GM18526 (cell line): ENCODE results near the gene USH1G.

ENCODE experiments used
- POLR2A ChIP-seq: IDR thresholded peaks from 3 replicates; pipeline ENCODE4 v1.6.1; 2011; ENCODE audit not compliant: insufficient read length; ENCODE audit errors: extremely low read depth

USH1G gene

DNA sequence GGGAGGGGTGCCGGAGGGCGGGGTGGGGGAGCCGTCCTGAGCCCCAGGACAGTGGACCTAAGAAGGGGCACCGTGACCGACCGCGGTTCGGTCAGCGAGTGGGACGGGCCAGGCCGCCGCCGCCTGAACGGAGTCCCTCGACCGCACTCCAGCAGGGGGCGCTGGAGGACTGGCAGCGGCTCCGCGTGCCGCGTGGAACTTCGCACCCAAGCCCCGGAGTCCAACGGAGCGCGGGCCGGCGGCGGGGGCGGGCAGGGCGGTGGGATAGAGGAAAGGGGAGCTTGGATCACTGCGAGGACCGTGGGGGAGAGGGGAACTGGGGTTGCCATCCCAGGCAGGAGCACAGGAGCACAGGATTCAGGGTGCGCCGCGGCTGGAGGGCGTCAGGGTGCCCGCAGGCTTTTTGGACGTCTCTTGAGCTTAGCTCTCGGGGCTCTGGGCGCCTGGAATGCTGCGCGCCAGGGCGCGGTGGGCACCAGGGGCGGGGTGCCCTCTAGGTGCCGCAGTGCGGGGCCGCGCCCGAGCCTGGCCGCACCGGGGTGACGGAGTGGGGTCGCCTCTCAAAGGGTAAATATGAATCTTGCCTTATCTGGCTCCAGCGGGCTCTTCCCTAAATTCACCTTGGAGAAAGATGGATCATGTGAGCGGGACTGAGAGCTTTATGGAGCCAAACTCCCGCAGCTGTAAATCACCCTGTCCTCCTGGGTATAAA, 639 bp upstream of the USH1G start:
- TF ChIP-seq POLR2A, result no peak

DNA sequence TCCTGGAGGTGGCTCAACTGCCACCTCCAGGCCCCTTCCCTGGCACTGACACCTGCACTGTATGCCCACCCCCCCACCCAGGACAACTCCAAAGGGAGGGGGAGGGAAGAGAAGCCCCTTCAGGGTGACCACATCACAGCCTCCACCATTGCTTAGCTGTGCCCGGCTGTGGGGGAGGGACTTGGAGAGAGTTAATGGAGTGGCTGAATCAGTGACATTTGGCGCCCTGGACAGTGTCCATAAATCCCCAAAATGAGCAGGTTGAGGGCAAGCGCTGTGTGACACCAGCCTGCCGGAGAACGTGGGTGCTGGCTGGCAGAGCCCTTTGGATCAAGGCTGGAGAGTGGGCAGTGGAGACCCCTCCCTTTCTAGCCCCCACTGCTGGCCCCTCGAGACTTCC, 883 bp downstream of the USH1G start:
- no peak for TF ChIP-seq POLR2A

- TF ChIP-seq POLR2A, result no peak
Measured at GRCh38 chr17:74921769-74922168, 1.3 kb downstream of the USH1G start.

DNA sequence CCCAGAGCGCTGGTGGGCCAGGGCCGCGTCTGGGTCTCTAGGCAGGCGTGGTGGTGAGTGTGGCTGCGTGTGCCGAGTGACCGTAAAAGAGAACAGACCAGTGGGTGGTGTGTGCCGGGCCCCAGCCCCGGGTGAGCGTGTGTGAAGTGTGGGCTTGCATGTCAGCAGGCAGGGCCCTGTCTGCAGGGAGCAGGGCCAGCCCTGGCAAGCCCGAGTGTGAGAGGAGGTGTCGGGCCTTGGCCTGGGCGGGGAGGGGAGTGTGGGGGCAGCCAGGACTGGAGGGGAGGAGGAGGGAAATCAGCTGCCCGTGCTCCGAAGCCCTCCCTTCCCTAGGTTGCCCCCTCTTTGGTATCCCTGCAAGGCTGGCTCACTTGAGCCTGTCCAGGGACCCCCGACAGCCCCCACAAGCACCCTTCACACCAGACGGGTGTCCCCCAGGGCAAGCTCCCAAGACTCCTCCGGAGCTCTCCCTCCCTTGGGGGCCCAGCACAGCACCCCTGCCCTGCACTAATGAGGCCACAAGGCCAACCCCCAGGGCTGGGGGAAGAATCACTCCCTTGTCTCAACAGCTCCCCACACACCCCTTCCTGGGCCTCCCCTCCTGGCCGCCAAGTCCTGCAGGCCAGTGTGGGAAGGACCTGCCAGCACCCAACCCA, 1.9 kb downstream of the USH1G start:
- TF ChIP-seq POLR2A, result no peak

GRCh38 chr17:74920642-74921025, 2.4 kb downstream of the USH1G start:
- TF ChIP-seq POLR2A, result no peak

GRCh38 chr17:74920306-74920620, 2.8 kb downstream of the USH1G start:
- no peak for TF ChIP-seq POLR2A

GRCh38 chr17:74919440-74920305, 3.4 kb downstream of the USH1G start:
- TF ChIP-seq POLR2A, result no peak

GRCh38 chr17:74918906-74919305, 4.1 kb downstream of the USH1G start:
- no peak for TF ChIP-seq POLR2A

- no peak for TF ChIP-seq POLR2A
Measured at GRCh38 chr17:74917430-74917829, 5.6 kb downstream of the USH1G start.

GRCh38 chr17:74916851-74917199, 6.2 kb downstream of the USH1G start:
- TF ChIP-seq POLR2A, result no peak

- no peak for TF ChIP-seq POLR2A
Measured at GRCh38 chr17:74916136-74916850, 6.8 kb downstream of the USH1G start.

DNA sequence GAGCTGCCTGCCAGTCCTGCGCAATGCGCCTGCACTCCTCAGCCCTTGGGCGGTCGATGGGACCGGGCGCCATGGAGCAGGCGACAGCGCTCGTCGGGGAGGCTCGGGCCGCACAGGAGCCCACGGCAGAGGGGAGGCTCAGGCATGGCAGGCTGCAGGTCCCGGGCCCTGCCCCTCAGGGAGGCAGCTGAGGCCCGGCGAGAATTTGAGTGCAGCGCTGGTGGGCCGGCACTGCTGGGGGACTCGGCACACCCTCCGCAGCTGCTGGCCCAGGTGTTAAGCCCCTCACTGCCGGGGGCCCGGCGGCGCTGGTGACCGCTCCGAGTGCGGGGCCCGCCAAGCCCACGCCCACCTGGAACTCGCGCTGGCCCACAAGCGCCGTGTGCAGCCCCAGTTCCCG, 16.0 kb downstream of the USH1G start:
- no peak for TF ChIP-seq POLR2A

- no peak for TF ChIP-seq POLR2A
Measured at GRCh38 chr17:74904687-74905409, 18.2 kb downstream of the USH1G start.

DNA sequence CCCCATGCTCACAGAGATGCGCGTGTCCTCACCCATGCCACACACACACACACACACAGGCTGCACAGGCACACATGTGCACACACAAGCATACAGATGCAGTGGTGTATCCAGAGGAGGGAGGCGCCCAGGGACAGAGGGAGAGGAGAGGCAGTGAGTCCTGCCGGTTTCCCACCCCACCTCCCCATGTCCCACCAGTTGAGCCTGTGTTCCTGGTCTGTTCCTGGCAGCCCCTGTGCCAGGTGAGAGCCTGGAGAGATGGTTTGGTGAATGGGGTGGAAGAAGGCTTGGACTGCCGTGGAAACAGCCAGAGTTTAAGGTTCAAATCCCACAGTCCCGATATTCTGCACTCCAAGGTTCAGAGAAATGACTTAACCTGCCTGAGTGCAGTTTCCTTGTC, 19.4 kb downstream of the USH1G start:
- no peak for TF ChIP-seq POLR2A

DNA sequence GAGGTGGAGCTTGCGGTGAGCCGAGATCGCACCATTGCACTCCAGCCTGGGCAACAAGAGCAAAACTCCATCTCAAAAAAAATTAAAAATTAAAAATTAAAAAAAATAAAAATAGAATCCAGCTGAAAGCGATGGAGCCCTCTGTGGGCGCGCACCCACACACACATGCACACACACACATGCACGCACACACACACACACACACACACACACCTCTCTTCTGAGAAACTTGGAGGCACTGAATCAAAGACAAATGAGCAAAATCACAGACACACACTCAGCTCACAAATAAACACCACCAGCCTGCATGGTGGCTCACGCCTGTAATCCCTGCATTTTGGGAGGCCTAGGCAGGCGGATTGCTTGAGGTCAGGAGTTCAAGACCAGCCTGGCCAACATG, 20.0 kb downstream of the USH1G start:
- no peak for TF ChIP-seq POLR2A
